Fibroblast of mammary gland (primary cell): ENCODE results near the gene DDB1.

Source experiments
- DNase-seq: peaks from one replicate; pipeline ENCODE4 v3.0.0-alpha.2; 2010; ENCODE audit warnings: low read depth
- H3K4me3 ChIP-seq: 2 replicates; pipeline ENCODE4 v1.5.1; 2011; ENCODE audit warnings: low read depth, mild to moderate bottlenecking, low read length, moderate library complexity; ENCODE audit not compliant: control insufficient read depth
- CTCF ChIP-seq: conservative IDR thresholded peaks from 2 replicates; pipeline ENCODE4 v1.5.1; 2011; ENCODE audit warnings: low read depth, low read length, inconsistent platforms; ENCODE audit not compliant: control insufficient read depth, insufficient read depth

The DDB1 gene

GRCh38 chr11:61332797-61333549 lies at the start of gene DDB1, which contains the start of gene TKFC:
Gene DDB1 (minus strand): TSS chr11:61333105. CDS start chr11:61332968, 137 bp downstream.
Gene TKFC (plus strand): TSS chr11:61333228. CDS start chr11:61334729, 1,501 bp downstream.
- DNase-seq, result peak; percentile 87
- H3K4me3 ChIP-seq, result peak within 1 kb of the TSS; percentile 89
- TF ChIP-seq CTCF, result no peak

- no peak overlapping the region for H3K4me3 ChIP-seq
- DNase-seq, result no peak
- no peak for TF ChIP-seq CTCF
These were observed 48.0 kb upstream of the DDB1 start for GRCh38 chr11:61380884-61381283.

GRCh38 chr11:61378713-61379313 lies 45.9 kb upstream of the DDB1 start:
- H3K4me3 ChIP-seq, result no peak overlapping the region
- TF ChIP-seq CTCF, result no peak
- peak; percentile 98 for DNase-seq

GRCh38 chr11:61377461-61378160 lies 44.7 kb upstream of the DDB1 start:
- DNase-seq, result peak; percentile 77
- H3K4me3 ChIP-seq, result no peak overlapping the region
- no peak for TF ChIP-seq CTCF

GRCh38 chr11:61375761-61376108 lies 42.8 kb upstream of the DDB1 start:
- H3K4me3 ChIP-seq, result no peak overlapping the region
- DNase-seq, result no peak
- no peak for TF ChIP-seq CTCF

GRCh38 chr11:61372659-61373420 lies 39.9 kb upstream of the DDB1 start:
- no peak for TF ChIP-seq CTCF
- H3K4me3 ChIP-seq, result no peak overlapping the region
- DNase-seq, result no peak
